WERI-Rb-1 (cell line): ENCODE results near the gene HBQ1.

ENCODE experiments used
- DNase-seq: peaks from one replicate; pipeline ENCODE4 v3.0.0-alpha.2; 2020
- H3K27ac ChIP-seq: fragments of 250-450 bp; sonication (Bioruptor Pico); 2 replicates; pipeline ENCODE4 v1.5.1; 2020; ENCODE audit warnings: mild to moderate bottlenecking, moderate library complexity
- H3K27me3 ChIP-seq: fragments of 250-450 bp; sonication (Bioruptor Pico); 2 replicates; pipeline ENCODE4 v1.5.1; 2021; ENCODE audit warnings: mild to moderate bottlenecking, low read depth, moderate library complexity; ENCODE audit not compliant: insufficient read depth, severe bottlenecking
- H3K36me3 ChIP-seq: fragments of 250-450 bp; sonication (Bioruptor Pico); 2 replicates; pipeline ENCODE4 v1.5.1; 2020; ENCODE audit warnings: mild to moderate bottlenecking, moderate library complexity
- H3K4me3 ChIP-seq: 2 replicates; pipeline ENCODE4 v1.5.1; 2011; ENCODE audit warnings: low read depth, mild to moderate bottlenecking, control low read depth, low read length
- H3K9me3 ChIP-seq: fragments of 250-450 bp; sonication (Bioruptor Pico); 2 replicates; pipeline ENCODE4 v1.5.1; 2021; ENCODE audit warnings: mild to moderate bottlenecking, moderate library complexity; ENCODE audit not compliant: severe bottlenecking
- TF ChIP-seq, protein P1 (sequence below): IDR thresholded peaks from 2 replicates; pipeline ENCODE4 v1.5.1; 2011; ENCODE audit warnings: low read depth, mild to moderate bottlenecking, control low read depth, inconsistent platforms, low read length

HBQ1 gene

DNA sequence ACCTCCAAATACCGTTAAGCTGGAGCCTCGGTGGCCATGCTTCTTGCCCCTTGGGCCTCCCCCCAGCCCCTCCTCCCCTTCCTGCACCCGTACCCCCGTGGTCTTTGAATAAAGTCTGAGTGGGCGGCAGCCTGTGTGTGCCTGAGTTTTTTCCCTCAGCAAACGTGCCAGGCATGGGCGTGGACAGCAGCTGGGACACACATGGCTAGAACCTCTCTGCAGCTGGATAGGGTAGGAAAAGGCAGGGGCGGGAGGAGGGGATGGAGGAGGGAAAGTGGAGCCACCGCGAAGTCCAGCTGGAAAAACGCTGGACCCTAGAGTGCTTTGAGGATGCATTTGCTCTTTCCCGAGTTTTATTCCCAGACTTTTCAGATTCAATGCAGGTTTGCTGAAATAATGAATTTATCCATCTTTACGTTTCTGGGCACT is 2.9 kb upstream of the HBQ1 start:
- DNase-seq, result no peak
- H3K36me3 ChIP-seq, result no peaks in the 10 kb centered on the region
- H3K27ac ChIP-seq, result no peak overlapping the region
- no peak overlapping the region for H3K4me3 ChIP-seq
- peaks cover 17% of the 10 kb centered on the region for H3K27me3 ChIP-seq
- no peaks in the 10 kb centered on the region for H3K9me3 ChIP-seq
- TF ChIP-seq, protein P1, sequence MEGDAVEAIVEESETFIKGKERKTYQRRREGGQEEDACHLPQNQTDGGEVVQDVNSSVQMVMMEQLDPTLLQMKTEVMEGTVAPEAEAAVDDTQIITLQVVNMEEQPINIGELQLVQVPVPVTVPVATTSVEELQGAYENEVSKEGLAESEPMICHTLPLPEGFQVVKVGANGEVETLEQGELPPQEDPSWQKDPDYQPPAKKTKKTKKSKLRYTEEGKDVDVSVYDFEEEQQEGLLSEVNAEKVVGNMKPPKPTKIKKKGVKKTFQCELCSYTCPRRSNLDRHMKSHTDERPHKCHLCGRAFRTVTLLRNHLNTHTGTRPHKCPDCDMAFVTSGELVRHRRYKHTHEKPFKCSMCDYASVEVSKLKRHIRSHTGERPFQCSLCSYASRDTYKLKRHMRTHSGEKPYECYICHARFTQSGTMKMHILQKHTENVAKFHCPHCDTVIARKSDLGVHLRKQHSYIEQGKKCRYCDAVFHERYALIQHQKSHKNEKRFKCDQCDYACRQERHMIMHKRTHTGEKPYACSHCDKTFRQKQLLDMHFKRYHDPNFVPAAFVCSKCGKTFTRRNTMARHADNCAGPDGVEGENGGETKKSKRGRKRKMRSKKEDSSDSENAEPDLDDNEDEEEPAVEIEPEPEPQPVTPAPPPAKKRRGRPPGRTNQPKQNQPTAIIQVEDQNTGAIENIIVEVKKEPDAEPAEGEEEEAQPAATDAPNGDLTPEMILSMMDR, result no peak

DNA sequence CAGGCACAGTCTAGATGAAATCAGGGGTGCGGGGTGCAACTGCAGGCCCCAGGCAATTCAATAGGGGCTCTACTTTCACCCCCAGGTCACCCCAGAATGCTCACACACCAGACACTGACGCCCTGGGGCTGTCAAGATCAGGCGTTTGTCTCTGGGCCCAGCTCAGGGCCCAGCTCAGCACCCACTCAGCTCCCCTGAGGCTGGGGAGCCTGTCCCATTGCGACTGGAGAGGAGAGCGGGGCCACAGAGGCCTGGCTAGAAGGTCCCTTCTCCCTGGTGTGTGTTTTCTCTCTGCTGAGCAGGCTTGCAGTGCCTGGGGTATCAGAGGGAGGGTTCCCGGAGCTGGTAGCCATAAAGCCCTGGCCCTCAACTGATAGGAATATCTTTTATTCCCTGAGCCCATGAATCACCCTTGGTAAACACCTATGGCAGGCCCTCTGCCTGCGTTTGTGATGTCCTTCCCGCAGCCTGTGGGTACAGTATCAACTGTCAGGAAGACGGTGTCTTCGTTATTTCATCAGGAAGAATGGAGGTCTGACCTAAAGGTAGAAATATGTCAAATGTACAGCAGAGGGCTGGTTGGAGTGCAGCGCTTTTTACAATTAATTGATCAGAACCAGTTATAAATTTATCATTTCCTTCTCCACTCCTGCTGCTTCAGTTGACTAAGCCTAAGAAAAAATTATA is 2.1 kb upstream of the HBQ1 start:
- Histone ChIP-seq H3K4me3 (no peak overlapping the region), H3K36me3 (no peaks in the 10 kb centered on the region; the same call in 1 of the 2 replicates), H3K9me3 (no peaks in the 10 kb centered on the region), H3K27me3 (peaks cover 17% of the 10 kb centered on the region), H3K27ac (no peak overlapping the region)
- TF ChIP-seq, protein P1, result no peak
- DNase-seq, result no peak

DNA sequence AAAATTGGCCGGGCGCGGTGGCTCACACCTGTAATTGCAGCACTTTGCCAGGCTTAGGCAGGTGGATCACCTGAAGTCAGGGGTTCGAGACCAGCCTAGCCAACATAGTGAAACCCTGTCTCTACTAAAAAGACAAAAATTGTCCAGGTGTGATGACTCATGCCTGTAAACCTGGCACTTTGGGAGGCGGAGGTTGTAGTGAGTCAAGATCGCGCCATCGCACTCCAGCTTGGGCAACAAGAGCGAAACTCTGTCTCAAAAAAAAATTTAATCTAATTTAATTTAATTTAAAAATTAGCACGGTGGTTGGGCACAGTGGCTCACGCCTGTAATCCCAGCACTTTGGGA is 1.6 kb upstream of the HBQ1 start:
- peaks cover 14% of the 10 kb centered on the region for H3K27me3 ChIP-seq
- TF ChIP-seq, protein P1, result no peak

DNA sequence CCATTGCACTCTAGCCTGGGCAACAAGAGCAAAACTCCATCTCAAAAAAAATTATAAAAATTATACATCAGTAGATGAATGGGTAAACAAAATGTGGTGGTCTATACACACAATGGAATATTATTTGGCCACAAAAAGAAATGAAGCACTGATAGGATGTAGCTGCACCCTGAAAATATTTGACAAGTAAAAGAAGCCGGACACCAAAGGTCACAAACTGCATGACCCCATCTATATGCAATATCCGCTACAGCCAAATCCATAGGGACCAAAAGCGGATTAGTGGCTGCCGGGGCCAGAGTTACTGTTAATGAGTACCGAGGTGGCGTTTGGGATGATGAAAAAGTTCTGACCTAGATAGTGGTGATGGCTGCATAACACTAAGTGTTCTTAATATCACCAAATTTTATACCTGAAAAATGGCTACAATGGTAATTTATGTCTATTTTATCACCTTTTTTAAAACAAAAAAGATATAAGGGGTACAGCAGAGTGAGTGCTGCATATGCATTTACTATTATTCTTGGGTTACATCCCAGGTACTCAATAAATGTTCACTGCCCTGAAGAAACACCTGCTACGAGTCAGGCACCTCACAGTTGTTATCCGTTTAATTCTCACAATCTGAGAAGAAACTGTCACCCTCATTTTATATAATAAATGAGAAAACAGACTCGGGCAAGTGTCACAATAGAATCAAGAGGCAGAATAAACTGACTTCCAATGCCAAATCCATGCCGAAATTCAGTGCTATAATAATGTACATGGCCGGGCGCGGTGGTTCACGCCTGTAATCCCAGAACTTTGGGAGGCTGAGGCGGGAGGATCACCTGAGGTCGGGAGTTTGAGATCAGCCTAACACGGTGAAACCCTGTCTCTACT is 807 bp upstream of the HBQ1 start:
- DNase-seq, result no peak
- H3K36me3 ChIP-seq, result peaks cover 3% of the 10 kb centered on the region
- no peaks in the 10 kb centered on the region for H3K9me3 ChIP-seq
- H3K4me3 ChIP-seq, result no peak overlapping the region
- H3K27me3 ChIP-seq, result peaks cover 14% of the 10 kb centered on the region
- TF ChIP-seq, protein P1, result no peak
- H3K27ac ChIP-seq, result no peak overlapping the region

More for the DNA sequence above, 1.6 kb upstream of the HBQ1 start:
- no peak overlapping the region for H3K4me3 ChIP-seq
- no peak overlapping the region for H3K27ac ChIP-seq
- H3K36me3 ChIP-seq, result no peaks in the 10 kb centered on the region; the same call in 1 of the 2 replicates
- no peak for DNase-seq
- H3K9me3 ChIP-seq, result no peaks in the 10 kb centered on the region

DNA sequence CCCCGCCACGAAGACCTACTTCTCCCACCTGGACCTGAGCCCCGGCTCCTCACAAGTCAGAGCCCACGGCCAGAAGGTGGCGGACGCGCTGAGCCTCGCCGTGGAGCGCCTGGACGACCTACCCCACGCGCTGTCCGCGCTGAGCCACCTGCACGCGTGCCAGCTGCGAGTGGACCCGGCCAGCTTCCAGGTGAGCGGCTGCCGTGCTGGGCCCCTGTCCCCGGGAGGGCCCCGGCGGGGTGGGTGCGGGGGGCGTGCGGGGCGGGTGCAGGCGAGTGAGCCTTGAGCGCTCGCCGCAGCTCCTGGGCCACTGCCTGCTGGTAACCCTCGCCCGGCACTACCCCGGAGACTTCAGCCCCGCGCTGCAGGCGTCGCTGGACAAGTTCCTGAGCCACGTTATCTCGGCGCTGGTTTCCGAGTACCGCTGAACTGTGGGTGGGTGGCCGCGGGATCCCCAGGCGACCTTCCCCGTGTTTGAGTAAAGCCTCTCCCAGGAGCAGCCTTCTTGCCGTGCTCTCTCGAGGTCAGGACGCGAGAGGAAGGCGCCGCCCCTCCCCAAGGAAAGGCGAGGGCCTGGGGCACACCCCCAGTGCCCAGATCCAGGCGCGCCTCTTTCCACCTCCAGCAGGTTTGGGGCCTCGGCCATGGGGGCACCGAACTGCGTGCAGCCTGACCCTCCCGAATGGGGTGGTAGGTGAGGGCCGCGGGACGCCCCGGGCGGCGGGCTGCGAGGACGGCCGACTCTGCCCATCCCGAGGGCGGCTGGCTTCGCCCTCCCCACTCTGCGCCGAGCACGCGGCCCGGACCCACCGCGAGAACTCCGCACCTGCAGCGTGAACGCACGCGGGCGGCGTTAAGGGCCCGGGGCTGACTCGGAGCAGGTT is 664 bp downstream of the HBQ1 start:
- TF ChIP-seq, protein P1, result no peak
- peaks cover 7% of the 10 kb centered on the region for H3K27me3 ChIP-seq
- H3K27ac ChIP-seq, result peak overlapping the region; percentile 39
- peaks cover 13% of the 10 kb centered on the region for H3K36me3 ChIP-seq
- DNase-seq, result no peak
- H3K9me3 ChIP-seq, result no peaks in the 10 kb centered on the region
- peak overlapping the region; percentile 57 for H3K4me3 ChIP-seq
